Esophagus muscularis mucosa (tissue), 4 donors: ENCODE data around the gene ACD. TPM values are rescaled to one million over a fixed set of nuclear protein-coding genes. Genes with fewer than 3 reads are reported as not detected.

Source experiments
- DNase-seq: peaks from one replicate; pipeline ENCODE4 v3.0.0-alpha.2; 2017; ENCODE audit errors: extremely low spot score
- H3K27ac ChIP-seq, 4 donors: fragments of 200-600 bp; sonication (generic); replicated peaks in 1 of 4; 1 replicate in 3 of 4; 2 replicates in 1 of 4; pipeline ENCODE4 v1.5.1; 2016 to 2019; ENCODE audit warnings: mild to moderate bottlenecking in 1 of 4
- H3K27me3 ChIP-seq, 4 donors: fragments of 200-600 bp; sonication (generic); one replicate each; pipeline versions ENCODE4 v1.5.1 to v1.6.0; 2016 to 2019
- H3K36me3 ChIP-seq, 4 donors: fragments of 200-600 bp; sonication (generic); one replicate each; pipeline ENCODE4 v1.5.1; 2016 to 2019
- H3K4me1 ChIP-seq, 4 donors: fragments of 200-600 bp; sonication (generic); one replicate each; pipeline ENCODE4 v1.5.1; 2016 to 2019
- H3K4me3 ChIP-seq, 4 donors: fragments of 200-600 bp; sonication (generic); 1 replicate in 2 of 4; 2 replicates in 2 of 4; pipeline ENCODE4 v1.5.1; 2016 to 2019; ENCODE audit warnings: mild to moderate bottlenecking in 4 of 4, moderate library complexity in 1 of 4
- H3K9me3 ChIP-seq, 4 donors: fragments of 200-600 bp; sonication (generic); 1 replicate in 3 of 4; 2 replicates in 1 of 4; pipeline ENCODE4 v1.5.1; 2016 to 2019
- CTCF ChIP-seq, 3 experiments: fragments of 200-600 bp in 2 of 3; fragments of 450-650 bp in 1 of 3; sonication (generic) in 2 of 3; IDR thresholded peaks; one replicate each; pipeline ENCODE4 v1.5.1; 2017 to 2019; ENCODE audit warnings: antibody characterized with exemption in 3 of 3, mild to moderate bottlenecking in 2 of 3, moderate library complexity in 1 of 3
- EP300 ChIP-seq: sonication (generic); formaldehyde crosslinking; IDR thresholded peaks from one replicate; pipeline ENCODE4 v1.6.1; 2017; ENCODE audit warnings: antibody characterized with exemption
- POLR2A ChIP-seq: fragments of 450-650 bp; IDR thresholded peaks from one replicate; pipeline ENCODE4 v1.6.1; 2017; ENCODE audit warnings: antibody characterized with exemption, moderate library complexity, mild to moderate bottlenecking, low read depth
- POLR2AphosphoS5 ChIP-seq, 2 donors: sonication (generic); formaldehyde crosslinking; IDR thresholded peaks; one replicate each; pipeline ENCODE4 v1.6.1; 2017; ENCODE audit warnings: antibody characterized with exemption in 2 of 2
- WGBS: methylation state at CpG from one replicate; pipeline ENCODE4 v1.1.5; 2018; 5-methylcytosine and 5-hydroxymethylcytosine counted together
- intact Hi-C: fragments of 100-400 bp; cut with DNase I; formaldehyde crosslinking; loops from one replicate; pipeline ENCODE4 v1.15.1; 2023
- total RNA-seq, 4 donors: library from RNA; depleted of rRNA; stranded (reverse); fragments of >200 nt; gene quantifications; one replicate each; pipeline versions ENCODE4 v1.1.0 to v1.2.1, GENCODE V29; 2016

ACD gene
- total RNA-seq: 10 to 100 TPM; 22.0 to 31.6 (median 29.3) TPM

GRCh38 chr16:67659675-67660563 lies at the start of gene ACD:
TSS of gene ACD (minus strand) at chr16:67660260. CDS start at chr16:67660220, 40 bp downstream.
- Histone ChIP-seq H3K4me1 (peaks cover 16 to 36% (median 28%) of the 10 kb centered on the region in 4 donors), H3K27me3 (peaks cover 0 to 3% (median 2%) of the 10 kb centered on the region in 4 donors), H3K36me3 (peaks cover 0 to 50% (median 36%) of the 10 kb centered on the region in 4 donors), H3K4me3 (peak within 1 kb of the TSS; percentile 74 to 96 (median 85)), H3K9me3 (no peaks in the 10 kb centered on the region), H3K27ac (peak within 1 kb of the TSS; percentile 95 to 99 (median 98))
- intact Hi-C loops: loop anchor here (5.0 kb wide), 1 partner anchor 147 kb away; the partner anchor contains the start of genes RANBP10 and TSNAXIP1
- under 1% methylated on average over 19 of the region's 83 CpGs for WGBS
- peak; percentile 95 to 98 for TF ChIP-seq POLR2AphosphoS5 (IDR thresholded peaks at IDR 0.05)
- peak; percentile 65 for TF ChIP-seq POLR2A
- peak in 1 of 3 experiments; percentile 25 for TF ChIP-seq CTCF (IDR thresholded peaks at IDR 0.05)
- no peak for TF ChIP-seq EP300
- DNase-seq: peak; percentile 97

- Histone ChIP-seq H3K4me3 (no peak overlapping the region), H3K27me3 (no peaks in the 10 kb centered on the region), H3K27ac (no peak overlapping the region), H3K36me3 (no peaks in the 10 kb centered on the region), H3K9me3 (no peaks in the 10 kb centered on the region), H3K4me1 (peaks cover 0 to 8% (median 3%) of the 10 kb centered on the region in 4 donors)
- intact Hi-C loops: no loop called here
- WGBS: 91% methylated on average over 1 of the region's 1 CpG
- no peak for DNase-seq
- TF ChIP-seq POLR2A: no peak
- TF ChIP-seq CTCF (IDR thresholded peaks at IDR 0.05): no peak
- no peak for TF ChIP-seq POLR2AphosphoS5 (IDR thresholded peaks at IDR 0.05)
- no peak for TF ChIP-seq EP300
These were observed 49.0 kb upstream of the ACD start for GRCh38 chr16:67709050-67709449.

GRCh38 chr16:67708368-67708771 lies 48.3 kb upstream of the ACD start:
- 68% methylated on average over 2 of the region's 2 CpGs for WGBS
- Histone ChIP-seq H3K4me1 (peaks cover 0 to 12% (median 3%) of the 10 kb centered on the region in 4 donors), H3K9me3 (no peaks in the 10 kb centered on the region), H3K4me3 (no peak overlapping the region), H3K27me3 (no peaks in the 10 kb centered on the region), H3K27ac (no peak overlapping the region), H3K36me3 (no peaks in the 10 kb centered on the region)
- intact Hi-C loops: no loop called here
- DNase-seq: no peak
- TF ChIP-seq POLR2A (no peak), CTCF (IDR thresholded peaks at IDR 0.05) (no peak)

GRCh38 chr16:67707790-67708189 lies 47.7 kb upstream of the ACD start:
- H3K4me3 ChIP-seq: no peak overlapping the region
- TF ChIP-seq POLR2AphosphoS5 (IDR thresholded peaks at IDR 0.05) (no peak), POLR2A (no peak), EP300 (no peak), CTCF (IDR thresholded peaks at IDR 0.05) (no peak)
- intact Hi-C loops: no loop called here
- H3K27me3 ChIP-seq: no peaks in the 10 kb centered on the region
- no peaks in the 10 kb centered on the region for H3K36me3 ChIP-seq
- DNase-seq: no peak
- 96% methylated on average over 5 of the region's 5 CpGs for WGBS
- peaks cover 0 to 16% (median 3%) of the 10 kb centered on the region in 4 donors for H3K4me1 ChIP-seq
- no peaks in the 10 kb centered on the region for H3K9me3 ChIP-seq
- no peak overlapping the region for H3K27ac ChIP-seq
